Tibial nerve (tissue), 4 donors: ENCODE data around the gene VSTM2L. TPM values are rescaled to one million over a fixed set of nuclear protein-coding genes. Genes with fewer than 3 reads are reported as not detected.

Experiments
- DNase-seq, 2 donors: peaks; one replicate each; pipeline ENCODE4 v3.0.0-alpha.2; 2019; ENCODE audit warnings: low spot score in 2 of 2
- H3K27ac ChIP-seq, 4 donors: fragments of 200-600 bp; sonication (generic) in 3 of 4; one replicate each; pipeline ENCODE4 v1.5.1; 2017 to 2019; ENCODE audit warnings: mild to moderate bottlenecking in 1 of 4
- H3K27me3 ChIP-seq, 2 donors: fragments of 200-600 bp; sonication (generic) in 1 of 2; one replicate each; pipeline versions ENCODE4 v1.5.1 to v1.6.0; 2017 to 2019
- H3K36me3 ChIP-seq, 3 donors: fragments of 200-600 bp; sonication (generic); one replicate each; pipeline ENCODE4 v1.5.1; 2018 to 2019
- H3K4me1 ChIP-seq, 4 donors: fragments of 200-600 bp; sonication (generic) in 3 of 4; one replicate each; pipeline ENCODE4 v1.5.1; 2017 to 2019
- H3K4me3 ChIP-seq, 4 donors: fragments of 200-600 bp; sonication (generic) in 3 of 4; one replicate each; pipeline ENCODE4 v1.5.1; 2017 to 2019; ENCODE audit warnings: mild to moderate bottlenecking in 1 of 4, moderate library complexity in 1 of 4
- H3K9me3 ChIP-seq, 4 donors: fragments of 200-600 bp; sonication (generic) in 3 of 4; one replicate each; pipeline ENCODE4 v1.5.1; 2017 to 2019
- EP300 ChIP-seq, 2 donors: sonication (generic); formaldehyde crosslinking; IDR thresholded peaks; one replicate each; pipeline ENCODE4 v1.6.1; 2017; ENCODE audit warnings: antibody characterized with exemption in 2 of 2, mild to moderate bottlenecking in 1 of 2
- POLR2A ChIP-seq, 2 donors: fragments of 450-650 bp; IDR thresholded peaks; one replicate each; pipeline ENCODE4 v1.6.1; 2017; ENCODE audit warnings: antibody characterized with exemption in 2 of 2, mild to moderate bottlenecking in 2 of 2, moderate library complexity in 2 of 2
- WGBS, 2 donors: methylation state at CpG; one replicate each; pipeline ENCODE4 v1.1.5; 2018; 5-methylcytosine and 5-hydroxymethylcytosine counted together
- total RNA-seq, 4 donors: library from RNA; depleted of rRNA; stranded (reverse); fragments of >200 nt; gene quantifications; one replicate each; pipeline ENCODE4 v1.1.0, GENCODE V29; 2016
- TF ChIP-seq, protein P1 (sequence below), 5 experiments: fragments of 200-600 bp in 3 of 5; fragments of 450-650 bp in 2 of 5; sonication (generic) in 3 of 5; IDR thresholded peaks; one replicate each; pipeline ENCODE4 v1.5.1; 2016 to 2019; ENCODE audit warnings: antibody characterized with exemption in 5 of 5, mild to moderate bottlenecking in 3 of 5, moderate library complexity in 2 of 5

VSTM2L gene
- total RNA-seq, 4 donors from 2014 or later = 0.44 TPM; not detected in 3

DNA sequence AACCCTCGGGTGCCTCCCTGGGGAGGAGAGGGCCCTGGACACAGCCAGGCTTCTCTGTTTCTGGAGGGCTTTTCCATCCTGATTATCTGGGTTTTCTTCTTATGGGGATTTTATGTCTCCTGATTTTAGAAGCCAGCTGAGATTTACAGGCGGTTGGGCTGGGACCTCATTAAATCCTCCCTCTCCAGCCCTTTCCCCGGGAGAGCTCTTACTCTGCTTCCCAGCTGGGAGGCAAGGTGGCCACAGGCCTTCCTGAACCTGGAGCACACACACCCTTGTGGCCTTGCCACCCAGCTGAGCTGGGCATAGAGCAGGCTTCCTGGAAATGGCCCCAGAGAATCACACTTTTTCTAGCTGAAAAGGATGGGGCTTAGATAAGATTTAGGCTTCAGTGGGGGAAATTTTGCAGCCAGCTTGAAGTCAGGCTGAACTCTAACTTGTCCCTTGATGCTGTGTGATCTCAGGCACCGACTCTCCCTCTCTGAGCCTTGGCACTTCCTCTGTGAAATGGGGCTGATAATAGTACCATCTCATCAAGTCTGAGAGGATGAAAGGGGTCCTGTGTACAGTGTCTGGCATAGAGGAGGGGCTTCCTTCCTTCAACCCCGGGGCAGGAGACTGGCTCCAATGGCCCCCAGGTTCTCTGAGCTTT is 16.6 kb downstream of the VSTM2L start:
- H3K4me3 ChIP-seq = no peak overlapping the region
- no peaks in the 10 kb centered on the region for H3K9me3 ChIP-seq
- H3K27me3 ChIP-seq = peaks cover 4 to 47% of the 10 kb centered on the region in 2 donors
- TF ChIP-seq, protein P1, sequence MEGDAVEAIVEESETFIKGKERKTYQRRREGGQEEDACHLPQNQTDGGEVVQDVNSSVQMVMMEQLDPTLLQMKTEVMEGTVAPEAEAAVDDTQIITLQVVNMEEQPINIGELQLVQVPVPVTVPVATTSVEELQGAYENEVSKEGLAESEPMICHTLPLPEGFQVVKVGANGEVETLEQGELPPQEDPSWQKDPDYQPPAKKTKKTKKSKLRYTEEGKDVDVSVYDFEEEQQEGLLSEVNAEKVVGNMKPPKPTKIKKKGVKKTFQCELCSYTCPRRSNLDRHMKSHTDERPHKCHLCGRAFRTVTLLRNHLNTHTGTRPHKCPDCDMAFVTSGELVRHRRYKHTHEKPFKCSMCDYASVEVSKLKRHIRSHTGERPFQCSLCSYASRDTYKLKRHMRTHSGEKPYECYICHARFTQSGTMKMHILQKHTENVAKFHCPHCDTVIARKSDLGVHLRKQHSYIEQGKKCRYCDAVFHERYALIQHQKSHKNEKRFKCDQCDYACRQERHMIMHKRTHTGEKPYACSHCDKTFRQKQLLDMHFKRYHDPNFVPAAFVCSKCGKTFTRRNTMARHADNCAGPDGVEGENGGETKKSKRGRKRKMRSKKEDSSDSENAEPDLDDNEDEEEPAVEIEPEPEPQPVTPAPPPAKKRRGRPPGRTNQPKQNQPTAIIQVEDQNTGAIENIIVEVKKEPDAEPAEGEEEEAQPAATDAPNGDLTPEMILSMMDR (IDR thresholded peaks at IDR 0.05) = no peak
- no peak for TF ChIP-seq EP300 (IDR thresholded peaks at IDR 0.05)
- no peak for TF ChIP-seq POLR2A (IDR thresholded peaks at IDR 0.05)
- 29 to 34% methylated on average over 5 of the region's 5 CpGs for WGBS, 2 donors
- no peaks in the 10 kb centered on the region for H3K36me3 ChIP-seq
- DNase-seq = no peak
- H3K27ac ChIP-seq = no peak overlapping the region
- H3K4me1 ChIP-seq = peaks cover 0 to 17% (median 3%) of the 10 kb centered on the region in 4 donors

DNA sequence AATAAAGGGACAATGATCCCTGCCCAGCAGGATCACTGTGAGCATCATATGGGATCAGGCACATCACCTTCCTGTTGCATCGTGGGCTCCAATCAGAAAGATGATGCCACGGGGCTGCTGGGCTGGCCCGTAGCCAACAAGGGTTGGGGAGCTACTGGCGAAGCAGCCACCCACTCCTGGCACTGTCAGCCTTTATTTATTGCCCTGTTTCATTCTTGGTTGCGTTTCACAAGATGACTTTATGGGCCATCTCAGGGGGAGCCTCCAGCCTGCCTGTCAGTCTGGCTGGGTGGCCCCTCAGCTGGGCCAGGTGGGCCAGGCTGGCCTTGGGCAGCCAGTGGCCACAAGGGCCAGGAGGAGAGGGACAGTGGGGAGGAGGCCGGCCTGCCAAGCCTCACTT is 17.3 kb downstream of the VSTM2L start:
- H3K4me1 ChIP-seq = peaks cover 0 to 10% (median 0%) of the 10 kb centered on the region in 4 donors
- DNase-seq = no peak
- H3K9me3 ChIP-seq = no peaks in the 10 kb centered on the region
- no peak overlapping the region for H3K4me3 ChIP-seq
- TF ChIP-seq, protein P1 (IDR thresholded peaks at IDR 0.05) = no peak
- TF ChIP-seq EP300 (IDR thresholded peaks at IDR 0.05) (no peak), POLR2A (IDR thresholded peaks at IDR 0.05) (no peak)
- WGBS, 2 donors = 31 to 43% methylated on average over 5 to 6 of the region's 6 CpGs
- H3K36me3 ChIP-seq = no peaks in the 10 kb centered on the region
- peaks cover 3 to 40% of the 10 kb centered on the region in 2 donors for H3K27me3 ChIP-seq
- no peak overlapping the region for H3K27ac ChIP-seq

DNA sequence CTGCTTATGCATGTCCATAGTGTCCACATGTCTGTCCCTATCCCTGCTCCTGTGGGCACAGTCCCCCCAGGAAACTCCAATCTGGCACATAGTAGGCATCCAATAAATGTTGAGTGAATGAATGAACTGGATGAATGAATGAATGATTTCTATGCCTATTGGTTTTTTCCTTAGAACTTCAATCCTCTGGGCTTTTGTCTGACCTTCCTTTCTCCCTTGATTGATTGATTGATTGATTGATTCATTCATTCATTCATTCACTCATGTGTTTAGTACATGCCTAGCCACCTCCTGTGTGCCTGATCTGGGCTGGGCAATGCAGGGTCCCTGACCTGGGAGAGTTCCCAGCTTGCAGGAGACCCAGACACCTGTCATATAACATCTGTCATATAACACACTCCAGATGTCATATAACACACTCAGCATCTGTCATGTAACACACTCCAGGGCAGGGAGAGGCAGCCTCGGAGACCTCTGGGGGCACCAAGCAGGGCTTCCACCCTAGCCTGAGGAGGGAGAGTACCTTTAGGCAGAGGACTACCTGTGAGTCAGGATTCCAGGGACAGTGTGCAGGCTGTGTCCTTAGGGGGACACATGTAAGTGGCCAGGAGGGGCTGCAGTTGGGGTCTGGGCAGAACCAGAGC is 17.9 kb downstream of the VSTM2L start:
- no peak for DNase-seq
- Histone ChIP-seq H3K27me3 (peaks cover 0 to 34% of the 10 kb centered on the region in 2 donors), H3K4me3 (no peak overlapping the region), H3K36me3 (no peaks in the 10 kb centered on the region), H3K9me3 (no peaks in the 10 kb centered on the region), H3K4me1 (peaks cover 0 to 4% (median 0%) of the 10 kb centered on the region in 4 donors), H3K27ac (no peak overlapping the region)
- no peak for TF ChIP-seq POLR2A (IDR thresholded peaks at IDR 0.05)
- TF ChIP-seq EP300 (IDR thresholded peaks at IDR 0.05) = no peak
- TF ChIP-seq, protein P1 (IDR thresholded peaks at IDR 0.05) = no peak
- 55 to 83% methylated on average over 1 of the region's 1 CpG for WGBS, 2 donors

DNA sequence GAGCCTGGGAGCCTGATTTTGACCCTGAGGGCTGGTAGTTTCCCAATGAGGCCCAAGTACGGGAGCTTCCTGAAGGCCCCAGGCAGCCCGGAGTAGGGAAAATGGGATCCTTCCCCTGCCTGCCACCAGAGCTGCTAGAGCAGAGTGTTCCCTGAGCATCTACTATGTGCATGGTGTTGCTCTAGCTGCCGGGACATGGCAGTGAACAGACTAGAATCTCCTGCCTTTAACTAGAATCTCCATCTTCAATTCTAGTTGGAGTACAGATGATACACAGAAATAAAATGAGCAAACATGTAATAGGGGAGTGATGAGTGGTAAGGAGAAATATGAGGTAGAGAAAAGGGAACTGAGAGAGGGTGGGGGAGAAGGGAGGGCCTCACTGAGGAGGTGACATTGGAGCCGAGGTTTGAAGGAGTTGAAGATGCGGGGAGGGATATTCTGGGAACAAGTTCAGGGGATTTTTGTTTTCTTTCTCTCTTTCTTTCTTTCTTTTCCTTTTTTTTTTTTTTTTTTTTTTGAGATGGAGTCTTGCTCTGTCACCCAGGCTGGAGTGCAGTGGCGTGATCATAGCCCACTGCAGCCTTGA is 18.5 kb downstream of the VSTM2L start:
- H3K27ac ChIP-seq = no peak overlapping the region
- TF ChIP-seq, protein P1 (IDR thresholded peaks at IDR 0.05) = no peak
- TF ChIP-seq EP300 (IDR thresholded peaks at IDR 0.05) (no peak), POLR2A (IDR thresholded peaks at IDR 0.05) (no peak)
- H3K4me1 ChIP-seq = no peaks in the 10 kb centered on the region
- no peak for DNase-seq
- H3K9me3 ChIP-seq = no peaks in the 10 kb centered on the region
- H3K27me3 ChIP-seq = peaks cover 0 to 28% of the 10 kb centered on the region in 2 donors
- H3K36me3 ChIP-seq = no peaks in the 10 kb centered on the region
- 82 to 83% methylated on average over 6 of the region's 6 CpGs for WGBS, 2 donors
- no peak overlapping the region for H3K4me3 ChIP-seq

DNA sequence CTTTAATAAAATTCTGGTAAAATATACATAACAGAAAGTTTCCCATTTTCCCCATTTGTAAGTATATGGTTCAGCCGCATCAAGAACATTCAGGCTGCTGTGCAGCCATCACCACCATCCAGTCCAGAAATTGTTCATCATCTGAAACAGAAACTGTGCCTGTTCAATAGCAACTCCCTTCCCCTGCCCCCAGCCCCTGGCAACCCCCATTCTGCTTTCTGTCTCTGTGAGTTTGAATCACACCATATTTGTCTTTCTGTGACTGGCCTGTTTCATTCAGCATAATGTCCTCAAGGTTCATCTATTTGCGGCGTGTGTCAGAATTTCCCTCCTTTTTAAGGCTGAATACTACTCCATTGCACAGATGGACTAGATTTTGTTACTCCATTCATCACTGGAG is 19.1 kb downstream of the VSTM2L start:
- H3K27me3 ChIP-seq = peaks cover 0 to 22% of the 10 kb centered on the region in 2 donors
- H3K9me3 ChIP-seq = no peaks in the 10 kb centered on the region
- 87 to 91% methylated on average over 3 of the region's 3 CpGs for WGBS, 2 donors
- DNase-seq = no peak
- no peak for TF ChIP-seq POLR2A (IDR thresholded peaks at IDR 0.05)
- TF ChIP-seq EP300 (IDR thresholded peaks at IDR 0.05) = no peak
- TF ChIP-seq, protein P1 (IDR thresholded peaks at IDR 0.05) = no peak
- no peak overlapping the region for H3K4me3 ChIP-seq
- H3K36me3 ChIP-seq = no peaks in the 10 kb centered on the region
- no peak overlapping the region for H3K27ac ChIP-seq
- H3K4me1 ChIP-seq = no peaks in the 10 kb centered on the region
